ENCODE data around the gene PPHLN1. TPM values are rescaled to one million over a fixed set of nuclear protein-coding genes. Genes with fewer than 3 reads are reported as not detected.

PPHLN1 gene
- total RNA-seq (10 to 100 TPM; 42.2 to 44.3 TPM), polyA plus RNA-seq (ENCODE audit: insufficient read length in 6 of 6) (10 to 100 TPM; 61.4 to 75.2 (median 66.7) TPM)
- long read RNA-seq, donor 1, full-length matches to known transcripts: 45 of 431 reads
- long read RNA-seq, donor 1, partial matches to known transcripts: 278 of 431 reads
- long read RNA-seq, donor 1, other reads (novel, unspliced or antisense): 108 of 431 reads
- long read RNA-seq, donor 2, full-length matches to known transcripts: 28 of 44 reads
- long read RNA-seq, donor 2, partial matches to known transcripts: 16 of 44 reads
- long read RNA-seq, donor 2, other reads (novel, unspliced or antisense): 0 of 44 reads
- long read RNA-seq, donor 3, full-length matches to known transcripts: 11 of 29 reads
- long read RNA-seq, donor 3, partial matches to known transcripts: 18 of 29 reads
- long read RNA-seq, donor 3, other reads (novel, unspliced or antisense): 0 of 29 reads
- long read RNA-seq, donor 4, transcript PPHLN1-204 (10 exons, 1,643 nt): major isoform, 8 of 28 reads
- long read RNA-seq, donor 4, partial matches to known transcripts: 11 of 28 reads
- long read RNA-seq, donor 4, other reads (novel, unspliced or antisense): 5 of 28 reads
- long read RNA-seq, donor 5, full-length matches to known transcripts: 27 of 34 reads
- long read RNA-seq, donor 5, partial matches to known transcripts: 7 of 34 reads
- long read RNA-seq, donor 5, other reads (novel, unspliced or antisense): 0 of 34 reads
- long read RNA-seq, donor 6, full-length matches to known transcripts: 20 of 27 reads
- long read RNA-seq, donor 6, partial matches to known transcripts: 7 of 27 reads
- long read RNA-seq, donor 6, other reads (novel, unspliced or antisense): 0 of 27 reads
- long read RNA-seq, donor 7, full-length matches to known transcripts: 24 of 24 reads
- long read RNA-seq, donor 7, partial matches to known transcripts: 0 of 24 reads
- long read RNA-seq, donor 7, other reads (novel, unspliced or antisense): 0 of 24 reads
- long read RNA-seq, donor 8, full-length matches to known transcripts: 29 of 29 reads
- long read RNA-seq, donor 8, partial matches to known transcripts: 0 of 29 reads
- long read RNA-seq, donor 8, other reads (novel, unspliced or antisense): 0 of 29 reads
- long read RNA-seq, donor 9, full-length matches to known transcripts: 1 of 1 reads
- long read RNA-seq, donor 9, partial matches to known transcripts: 0 of 1 reads
- long read RNA-seq, donor 9, other reads (novel, unspliced or antisense): 0 of 1 reads
- long read RNA-seq, donor 10, partial matches to known transcripts: 6 of 16 reads
- long read RNA-seq, donor 10, other reads (novel, unspliced or antisense): 1 of 16 reads
- long read RNA-seq, donor 11, full-length matches to known transcripts: 24 of 417 reads
- long read RNA-seq, donor 11, partial matches to known transcripts: 388 of 417 reads
- long read RNA-seq, donor 11, other reads (novel, unspliced or antisense): 5 of 417 reads
- long read RNA-seq, donor 12, full-length matches to known transcripts: 28 of 260 reads
- long read RNA-seq, donor 12, partial matches to known transcripts: 227 of 260 reads
- long read RNA-seq, donor 12, other reads (novel, unspliced or antisense): 5 of 260 reads

DNA sequence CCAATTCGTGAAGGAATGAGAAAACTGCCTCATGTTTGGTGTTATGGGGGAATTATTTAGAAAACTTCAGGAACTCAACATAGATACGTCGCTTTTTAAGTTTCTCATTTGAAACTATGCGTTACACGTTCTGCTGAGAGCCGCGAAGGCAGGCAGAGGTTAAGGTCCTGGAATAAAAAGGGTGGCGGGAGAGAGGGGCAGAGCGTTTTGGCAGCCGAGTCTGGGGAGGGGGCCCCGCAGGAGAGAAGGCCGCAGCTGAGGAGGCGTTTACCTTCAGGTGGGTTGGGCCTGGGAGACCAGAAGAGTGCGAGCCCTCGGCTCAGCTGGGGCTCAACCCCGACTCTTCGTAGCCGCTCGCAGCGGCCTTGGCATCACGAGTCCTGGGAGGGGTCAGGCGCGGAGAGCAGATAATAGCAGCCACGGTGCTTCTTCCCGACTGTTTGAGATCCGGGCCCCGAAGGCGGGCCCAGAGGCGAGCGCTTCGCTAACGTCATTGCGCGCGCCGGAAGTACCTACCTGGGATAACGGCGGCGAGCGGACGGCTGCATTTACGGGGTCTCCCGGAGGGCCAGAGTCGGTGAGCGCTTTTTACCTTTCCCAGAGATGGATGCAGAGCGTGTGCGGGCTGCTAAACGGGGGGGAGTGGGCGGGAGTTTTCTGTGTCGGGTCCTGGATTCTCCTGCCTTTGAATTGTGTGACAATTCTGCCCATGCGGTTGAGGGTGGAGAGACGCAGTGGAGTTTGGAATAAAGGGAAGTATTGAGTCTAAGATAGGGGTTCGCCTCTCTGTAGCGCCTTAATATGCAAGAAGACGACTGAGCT lies at the start of gene PPHLN1, which contains the start of gene ZCRB1:
PPHLN1 (plus strand) TSS at position 515 of the 822 bp plus-strand sequence. CDS start 9,736 bp downstream, outside the sequence.
ZCRB1 (minus strand) TSS at position 442 of the 822 bp plus-strand sequence. CDS start 1,992 bp downstream, outside the sequence.
- peak; percentile 81 to 95 (median 88) for DNase-seq
- peaks cover 0 to 5% of the 10 kb centered on the region in 2 donors for H3K36me3 ChIP-seq
- ATAC-seq: peak; percentile 98
- H3K4me3 ChIP-seq: peak within 1 kb of the TSS; percentile 49 to 79
- H3K4me1 ChIP-seq: peaks cover 16 to 42% of the 10 kb centered on the region in 2 donors
- H3K27ac ChIP-seq: peak within 1 kb of the TSS; percentile 75 to 79
- H3K27me3 ChIP-seq: no peaks in the 10 kb centered on the region
- intact Hi-C loops (cut with DNase I): no loop called here
- H3K9me3 ChIP-seq: no peaks in the 10 kb centered on the region
- TF ChIP-seq, protein P1, sequence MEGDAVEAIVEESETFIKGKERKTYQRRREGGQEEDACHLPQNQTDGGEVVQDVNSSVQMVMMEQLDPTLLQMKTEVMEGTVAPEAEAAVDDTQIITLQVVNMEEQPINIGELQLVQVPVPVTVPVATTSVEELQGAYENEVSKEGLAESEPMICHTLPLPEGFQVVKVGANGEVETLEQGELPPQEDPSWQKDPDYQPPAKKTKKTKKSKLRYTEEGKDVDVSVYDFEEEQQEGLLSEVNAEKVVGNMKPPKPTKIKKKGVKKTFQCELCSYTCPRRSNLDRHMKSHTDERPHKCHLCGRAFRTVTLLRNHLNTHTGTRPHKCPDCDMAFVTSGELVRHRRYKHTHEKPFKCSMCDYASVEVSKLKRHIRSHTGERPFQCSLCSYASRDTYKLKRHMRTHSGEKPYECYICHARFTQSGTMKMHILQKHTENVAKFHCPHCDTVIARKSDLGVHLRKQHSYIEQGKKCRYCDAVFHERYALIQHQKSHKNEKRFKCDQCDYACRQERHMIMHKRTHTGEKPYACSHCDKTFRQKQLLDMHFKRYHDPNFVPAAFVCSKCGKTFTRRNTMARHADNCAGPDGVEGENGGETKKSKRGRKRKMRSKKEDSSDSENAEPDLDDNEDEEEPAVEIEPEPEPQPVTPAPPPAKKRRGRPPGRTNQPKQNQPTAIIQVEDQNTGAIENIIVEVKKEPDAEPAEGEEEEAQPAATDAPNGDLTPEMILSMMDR (IDR thresholded peaks at IDR 0.05): no peak

DNA sequence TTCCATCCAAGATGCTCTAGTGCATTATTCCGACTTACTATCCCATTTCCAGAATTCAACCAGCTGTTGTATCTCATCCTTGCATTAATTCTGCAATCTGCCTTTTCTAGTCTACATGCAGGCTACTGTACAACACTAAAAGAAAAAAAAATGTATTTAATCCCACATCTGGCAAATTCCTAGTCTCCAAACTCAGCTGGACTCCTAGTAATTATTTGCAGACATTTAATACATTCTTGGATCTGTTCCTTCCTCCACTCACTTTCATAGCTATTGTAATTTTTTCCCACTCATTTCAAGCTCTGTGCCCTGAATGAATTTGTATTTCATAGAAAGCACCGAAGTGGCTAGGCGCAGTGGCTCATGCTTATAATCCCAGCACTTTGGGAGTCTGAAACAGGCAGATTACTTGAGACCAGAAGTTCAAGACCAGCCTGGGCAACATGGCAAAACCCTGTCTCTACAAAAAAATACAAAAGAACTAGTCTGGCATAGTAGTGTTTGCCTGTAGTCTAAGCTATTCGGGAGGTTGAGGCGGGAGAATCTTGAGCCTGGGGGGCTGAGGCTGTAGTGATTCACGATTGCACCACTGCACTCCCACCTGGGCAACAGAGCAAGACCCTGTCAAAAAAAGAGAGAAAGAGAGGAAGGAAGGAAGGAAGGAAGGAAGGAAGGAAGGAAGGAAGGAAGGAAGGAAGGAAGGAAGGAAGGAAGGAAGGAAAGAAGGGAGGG lies 48.4 kb upstream of the PPHLN1 start:
- Histone ChIP-seq H3K4me1 (no peaks in the 10 kb centered on the region), H3K36me3 (no peaks in the 10 kb centered on the region), H3K4me3 (no peak overlapping the region), H3K27me3 (no peaks in the 10 kb centered on the region), H3K9me3 (no peaks in the 10 kb centered on the region), H3K27ac (no peak overlapping the region)
- ATAC-seq: no peak
- TF ChIP-seq, protein P1 (IDR thresholded peaks at IDR 0.05): no peak
- DNase-seq: peak in 2 of 4 donors; percentile 3 to 11
- intact Hi-C loops (cut with DNase I): no loop called here

DNA sequence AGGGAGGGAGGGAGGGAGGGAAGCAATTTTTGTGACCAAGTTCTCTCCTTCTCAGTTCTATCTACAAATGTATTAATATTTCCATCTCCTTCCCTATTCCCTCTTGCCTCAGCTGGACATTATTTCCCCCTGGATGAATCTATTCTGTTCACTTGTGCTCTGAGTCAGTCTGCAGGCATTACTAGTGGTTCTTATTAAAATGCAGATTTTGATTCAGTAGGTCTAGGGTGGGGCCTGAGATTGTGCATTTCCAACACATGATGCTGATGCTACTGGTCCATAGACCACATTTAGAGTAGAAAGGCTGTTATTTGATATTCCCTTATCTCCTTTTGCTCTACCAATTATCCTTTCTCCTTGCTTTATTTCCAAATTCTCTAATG lies 47.8 kb upstream of the PPHLN1 start:
- intact Hi-C loops (cut with DNase I): no loop called here
- Histone ChIP-seq H3K27ac (no peak overlapping the region), H3K4me1 (no peaks in the 10 kb centered on the region), H3K9me3 (no peaks in the 10 kb centered on the region), H3K27me3 (no peaks in the 10 kb centered on the region), H3K36me3 (no peaks in the 10 kb centered on the region), H3K4me3 (no peak overlapping the region)
- TF ChIP-seq, protein P1 (IDR thresholded peaks at IDR 0.05): no peak
- ATAC-seq (no peak), DNase-seq (no peak)

Measured in left lung (tissue), 14 donors.